HEK293 (cell line): ENCODE measurements around the gene HNRNPC.

Experiments
- CTCF ChIA-PET: fragments of 350-600 bp; formaldehyde crosslinking; extraction: SDS; loops from one replicate; lab custom pipeline; 2021; ENCODE audit warnings: antibody characterized with exemption; lab: Yijun Ruan, JAX
- POLR2A ChIA-PET: fragments of 300-600 bp; formaldehyde crosslinking; extraction: SDS; loops from one replicate; lab custom pipeline; 2020; ENCODE audit warnings: antibody characterized with exemption, inconsistent platforms; lab: Yijun Ruan, JAX
- H3K27ac ChIP-seq: fragments of 200-500 bp; sonication (Bioruptor generic); 2 replicates; pipeline ENCODE4 v1.5.1; 2014; ENCODE audit warnings: low read depth, low read length, control low read depth, inconsistent platforms; ENCODE audit errors: extremely low read depth
- H3K36me3 ChIP-seq, 2 experiments: fragments of 200-500 bp in 1 of 2; sonication (Bioruptor generic) in 1 of 2; 1 replicate in 1 of 2; 2 replicates in 1 of 2; pipeline ENCODE4 v1.5.1; 2014 to 2017; ENCODE audit warnings: inconsistent platforms in 2 of 2, low read length in 2 of 2; ENCODE audit not compliant: control insufficient read depth in 2 of 2, insufficient read depth in 1 of 2
- H3K4me1 ChIP-seq: fragments of 200-500 bp; sonication (Bioruptor generic); 2 replicates; pipeline ENCODE4 v1.5.1; 2014; ENCODE audit warnings: mild to moderate bottlenecking, low read length, inconsistent platforms; ENCODE audit not compliant: control insufficient read depth, insufficient read depth
- H3K4me3 ChIP-seq: 2 replicates; pipeline ENCODE4 v1.5.1; 2011; ENCODE audit warnings: low read depth, mild to moderate bottlenecking, control low read depth, low read length, moderate library complexity
- H3K9me3 ChIP-seq: fragments of 200-500 bp; sonication (Bioruptor generic); 2 replicates; pipeline ENCODE4 v1.5.1; 2014; ENCODE audit warnings: low read depth, low read length, inconsistent platforms; ENCODE audit not compliant: control insufficient read depth, insufficient read depth
- KLF16 ChIP-seq: fragments of 450-650 bp; formaldehyde crosslinking; IDR thresholded peaks from 2 replicates; pipeline ENCODE4 v1.5.1; 2017; ENCODE audit warnings: missing biosample characterization, missing genetic modification characterization
- REPIN1 ChIP-seq: fragments of 450-650 bp; formaldehyde crosslinking; IDR thresholded peaks from 2 replicates; pipeline ENCODE4 v1.5.1; 2017; ENCODE audit warnings: missing biosample characterization, missing genetic modification characterization, low read depth
- SP2 ChIP-seq: fragments of 450-650 bp; formaldehyde crosslinking; IDR thresholded peaks from 2 replicates; pipeline ENCODE4 v1.5.1; 2016; ENCODE audit warnings: missing biosample characterization, missing genetic modification characterization
- ZBTB17 ChIP-seq: fragments of 450-650 bp; formaldehyde crosslinking; IDR thresholded peaks from 2 replicates; pipeline ENCODE4 v1.5.1; 2016; ENCODE audit warnings: missing biosample characterization, missing genetic modification characterization
- ZNF112 ChIP-seq: fragments of 450-650 bp; formaldehyde crosslinking; IDR thresholded peaks from 2 replicates; pipeline ENCODE4 v1.5.0; 2017; ENCODE audit warnings: missing biosample characterization, missing genetic modification characterization
- ZNF155 ChIP-seq: fragments of 450-650 bp; formaldehyde crosslinking; IDR thresholded peaks from 2 replicates; pipeline ENCODE4 v1.5.1; 2016; ENCODE audit warnings: missing biosample characterization, missing genetic modification characterization
- ZNF184 ChIP-seq: fragments of 450-650 bp; IDR thresholded peaks from 2 replicates; pipeline ENCODE4 v1.5.1; 2018; ENCODE audit warnings: missing biosample characterization, mild to moderate bottlenecking, missing genetic modification characterization
- ZNF211 ChIP-seq: fragments of 450-650 bp; formaldehyde crosslinking; IDR thresholded peaks from 2 replicates; pipeline ENCODE4 v1.5.1; 2016; ENCODE audit warnings: low read depth, missing biosample characterization, missing genetic modification characterization
- ZNF214 ChIP-seq: fragments of 450-650 bp; formaldehyde crosslinking; IDR thresholded peaks from 2 replicates; pipeline ENCODE4 v1.5.1; 2017; ENCODE audit warnings: missing biosample characterization, mild to moderate bottlenecking, missing genetic modification characterization, borderline replicate concordance
- ZNF391 ChIP-seq: fragments of 450-650 bp; formaldehyde crosslinking; IDR thresholded peaks from 2 replicates; pipeline ENCODE4 v1.5.1; 2016; ENCODE audit warnings: low read depth, missing biosample characterization, missing genetic modification characterization, borderline replicate concordance
- ZNF404 ChIP-seq: fragments of 450-650 bp; formaldehyde crosslinking; IDR thresholded peaks from 2 replicates; pipeline ENCODE4 v1.5.1; 2017; ENCODE audit warnings: missing biosample characterization, missing genetic modification characterization
- ZNF473 ChIP-seq: fragments of 450-650 bp; formaldehyde crosslinking; IDR thresholded peaks from 2 replicates; pipeline ENCODE4 v1.5.1; 2017; ENCODE audit warnings: missing biosample characterization, missing genetic modification characterization
- ZNF510 ChIP-seq: fragments of 450-650 bp; formaldehyde crosslinking; IDR thresholded peaks from 2 replicates; pipeline ENCODE4 v1.5.1; 2018; ENCODE audit warnings: mild to moderate bottlenecking, missing genetic modification characterization, missing biosample characterization; ENCODE audit not compliant: insufficient replicate concordance
- ZNF530 ChIP-seq: fragments of 450-650 bp; formaldehyde crosslinking; IDR thresholded peaks from 2 replicates; pipeline ENCODE4 v1.5.1; 2016; ENCODE audit warnings: low read depth, missing biosample characterization, missing genetic modification characterization
- ZNF560 ChIP-seq: fragments of 450-650 bp; formaldehyde crosslinking; IDR thresholded peaks from 2 replicates; pipeline ENCODE4 v1.5.1; 2017; ENCODE audit warnings: missing biosample characterization, missing genetic modification characterization, borderline replicate concordance
- ZNF629 ChIP-seq: fragments of 450-650 bp; formaldehyde crosslinking; IDR thresholded peaks from 2 replicates; pipeline ENCODE4 v1.5.1; 2017; ENCODE audit warnings: missing biosample characterization, missing genetic modification characterization
- ZNF664 ChIP-seq: fragments of 450-650 bp; formaldehyde crosslinking; IDR thresholded peaks from 2 replicates; pipeline ENCODE4 v1.5.1; 2016; ENCODE audit warnings: missing biosample characterization, missing genetic modification characterization
- ZNF677 ChIP-seq: fragments of 450-650 bp; IDR thresholded peaks from 2 replicates; pipeline ENCODE4 v1.5.0; 2018; ENCODE audit warnings: missing biosample characterization, mild to moderate bottlenecking, missing genetic modification characterization, moderate library complexity
- ZNF776 ChIP-seq: fragments of 450-650 bp; formaldehyde crosslinking; IDR thresholded peaks from 2 replicates; pipeline ENCODE4 v1.5.0; 2017; ENCODE audit warnings: missing biosample characterization, missing genetic modification characterization, borderline replicate concordance
- ZSCAN23 ChIP-seq: fragments of 450-650 bp; formaldehyde crosslinking; IDR thresholded peaks from 2 replicates; pipeline ENCODE4 v1.5.1; 2016; ENCODE audit warnings: missing biosample characterization, missing genetic modification characterization
- TF ChIP-seq, protein P1 (sequence below): fragments of 450-650 bp; formaldehyde crosslinking; IDR thresholded peaks from 2 replicates; pipeline ENCODE4 v1.5.1; 2016; ENCODE audit warnings: missing biosample characterization, missing genetic modification characterization, borderline replicate concordance
- TF ChIP-seq, protein P2 (sequence below): fragments of 450-650 bp; formaldehyde crosslinking; IDR thresholded peaks from 2 replicates; pipeline ENCODE4 v1.5.1; 2016; ENCODE audit warnings: missing biosample characterization, missing genetic modification characterization
- TF ChIP-seq, protein P3 (sequence below): fragments of 450-650 bp; formaldehyde crosslinking; IDR thresholded peaks from 2 replicates; pipeline ENCODE4 v1.5.1; 2016; ENCODE audit warnings: missing biosample characterization, missing genetic modification characterization, borderline replicate concordance

HNRNPC gene

DNA sequence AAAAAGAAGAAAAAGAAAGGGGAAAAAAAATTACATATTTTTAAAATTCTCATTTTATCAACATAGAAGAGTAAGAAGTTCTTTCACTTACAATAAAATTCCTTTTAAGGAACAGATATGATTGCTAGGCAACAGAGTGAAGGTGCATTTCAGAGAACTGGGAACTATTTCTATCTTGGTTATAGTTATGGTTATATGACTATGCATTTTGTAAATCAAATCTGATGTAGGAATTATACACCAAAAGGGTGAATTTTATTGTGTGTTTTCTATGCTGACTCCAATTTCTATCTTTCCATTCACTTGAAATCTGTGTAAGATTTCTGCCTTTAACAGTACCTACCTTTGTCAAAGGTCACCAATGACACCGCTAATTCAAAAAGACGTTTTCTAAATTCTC lies 50.1 kb downstream of the HNRNPC start (continued):
- TF ChIP-seq, protein P1, sequence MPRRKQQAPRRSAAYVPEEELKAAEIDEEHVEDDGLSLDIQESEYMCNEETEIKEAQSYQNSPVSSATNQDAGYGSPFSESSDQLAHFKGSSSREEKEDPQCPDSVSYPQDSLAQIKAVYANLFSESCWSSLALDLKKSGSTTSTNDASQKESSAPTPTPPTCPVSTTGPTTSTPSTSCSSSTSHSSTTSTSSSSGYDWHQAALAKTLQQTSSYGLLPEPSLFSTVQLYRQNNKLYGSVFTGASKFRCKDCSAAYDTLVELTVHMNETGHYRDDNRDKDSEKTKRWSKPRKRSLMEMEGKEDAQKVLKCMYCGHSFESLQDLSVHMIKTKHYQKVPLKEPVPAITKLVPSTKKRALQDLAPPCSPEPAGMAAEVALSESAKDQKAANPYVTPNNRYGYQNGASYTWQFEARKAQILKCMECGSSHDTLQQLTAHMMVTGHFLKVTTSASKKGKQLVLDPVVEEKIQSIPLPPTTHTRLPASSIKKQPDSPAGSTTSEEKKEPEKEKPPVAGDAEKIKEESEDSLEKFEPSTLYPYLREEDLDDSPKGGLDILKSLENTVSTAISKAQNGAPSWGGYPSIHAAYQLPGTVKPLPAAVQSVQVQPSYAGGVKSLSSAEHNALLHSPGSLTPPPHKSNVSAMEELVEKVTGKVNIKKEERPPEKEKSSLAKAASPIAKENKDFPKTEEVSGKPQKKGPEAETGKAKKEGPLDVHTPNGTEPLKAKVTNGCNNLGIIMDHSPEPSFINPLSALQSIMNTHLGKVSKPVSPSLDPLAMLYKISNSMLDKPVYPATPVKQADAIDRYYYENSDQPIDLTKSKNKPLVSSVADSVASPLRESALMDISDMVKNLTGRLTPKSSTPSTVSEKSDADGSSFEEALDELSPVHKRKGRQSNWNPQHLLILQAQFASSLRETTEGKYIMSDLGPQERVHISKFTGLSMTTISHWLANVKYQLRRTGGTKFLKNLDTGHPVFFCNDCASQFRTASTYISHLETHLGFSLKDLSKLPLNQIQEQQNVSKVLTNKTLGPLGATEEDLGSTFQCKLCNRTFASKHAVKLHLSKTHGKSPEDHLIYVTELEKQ (tag by site-specific recombination), result no peak

DNA sequence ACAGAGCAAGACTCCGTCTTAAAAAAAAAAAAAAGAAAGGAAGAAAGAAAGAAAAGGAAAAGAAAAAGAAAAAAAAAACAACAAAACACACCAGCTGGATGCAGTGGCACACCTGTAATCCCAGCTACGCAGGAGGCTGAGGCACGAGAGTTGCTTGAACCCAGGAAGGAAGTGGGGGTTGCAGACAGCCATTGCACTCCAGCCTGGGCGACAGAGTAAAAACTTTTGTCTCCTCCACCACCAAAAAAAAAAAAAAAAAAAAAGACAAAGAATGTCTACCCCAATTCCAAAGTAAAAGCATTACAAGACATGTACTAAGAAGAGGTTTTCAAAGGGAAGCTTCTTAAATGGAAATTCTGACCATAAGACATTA lies 53.4 kb downstream of the HNRNPC start:
- Histone ChIP-seq H3K4me1 (no peaks in the 10 kb centered on the region), H3K9me3 (no peaks in the 10 kb centered on the region), H3K27ac (no peak overlapping the region; the same call in 1 of the 2 replicates)
- CTCF ChIA-PET, result no interaction called here
- POLR2A ChIA-PET, result interaction anchor here (1.1 kb wide), 1 partner anchor 18 kb away, joined by 3 read pairs; no protein-coding TSS in a partner anchor
- TF ChIP-seq ZNF404 (tag by site-specific recombination) (no peak), ZNF184 (tag by site-specific recombination) (no peak), ZNF510 (no peak), ZNF530 (tag by site-specific recombination) (no peak), ZNF155 (tag by site-specific recombination) (no peak), SP2 (no peak), ZNF776 (tag by site-specific recombination) (no peak), ZNF664 (tag by site-specific recombination) (no peak), ZBTB17 (tag by site-specific recombination) (no peak)
- TF ChIP-seq, protein P2, sequence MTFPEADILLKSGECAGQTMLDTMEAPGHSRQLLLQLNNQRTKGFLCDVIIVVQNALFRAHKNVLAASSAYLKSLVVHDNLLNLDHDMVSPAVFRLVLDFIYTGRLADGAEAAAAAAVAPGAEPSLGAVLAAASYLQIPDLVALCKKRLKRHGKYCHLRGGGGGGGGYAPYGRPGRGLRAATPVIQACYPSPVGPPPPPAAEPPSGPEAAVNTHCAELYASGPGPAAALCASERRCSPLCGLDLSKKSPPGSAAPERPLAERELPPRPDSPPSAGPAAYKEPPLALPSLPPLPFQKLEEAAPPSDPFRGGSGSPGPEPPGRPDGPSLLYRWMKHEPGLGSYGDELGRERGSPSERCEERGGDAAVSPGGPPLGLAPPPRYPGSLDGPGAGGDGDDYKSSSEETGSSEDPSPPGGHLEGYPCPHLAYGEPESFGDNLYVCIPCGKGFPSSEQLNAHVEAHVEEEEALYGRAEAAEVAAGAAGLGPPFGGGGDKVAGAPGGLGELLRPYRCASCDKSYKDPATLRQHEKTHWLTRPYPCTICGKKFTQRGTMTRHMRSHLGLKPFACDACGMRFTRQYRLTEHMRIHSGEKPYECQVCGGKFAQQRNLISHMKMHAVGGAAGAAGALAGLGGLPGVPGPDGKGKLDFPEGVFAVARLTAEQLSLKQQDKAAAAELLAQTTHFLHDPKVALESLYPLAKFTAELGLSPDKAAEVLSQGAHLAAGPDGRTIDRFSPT (tag by site-specific recombination), result no peak
- TF ChIP-seq, protein P3, sequence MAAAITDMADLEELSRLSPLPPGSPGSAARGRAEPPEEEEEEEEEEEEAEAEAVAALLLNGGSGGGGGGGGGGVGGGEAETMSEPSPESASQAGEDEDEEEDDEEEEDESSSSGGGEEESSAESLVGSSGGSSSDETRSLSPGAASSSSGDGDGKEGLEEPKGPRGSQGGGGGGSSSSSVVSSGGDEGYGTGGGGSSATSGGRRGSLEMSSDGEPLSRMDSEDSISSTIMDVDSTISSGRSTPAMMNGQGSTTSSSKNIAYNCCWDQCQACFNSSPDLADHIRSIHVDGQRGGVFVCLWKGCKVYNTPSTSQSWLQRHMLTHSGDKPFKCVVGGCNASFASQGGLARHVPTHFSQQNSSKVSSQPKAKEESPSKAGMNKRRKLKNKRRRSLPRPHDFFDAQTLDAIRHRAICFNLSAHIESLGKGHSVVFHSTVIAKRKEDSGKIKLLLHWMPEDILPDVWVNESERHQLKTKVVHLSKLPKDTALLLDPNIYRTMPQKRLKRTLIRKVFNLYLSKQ (tag by site-specific recombination), result no peak
- TF ChIP-seq, all 188 proteins: peak for 0
- no peak overlapping the region for H3K4me3 ChIP-seq
- H3K36me3 ChIP-seq, result peaks cover 74 to 94% of the 10 kb centered on the region in 2 experiments

DNA sequence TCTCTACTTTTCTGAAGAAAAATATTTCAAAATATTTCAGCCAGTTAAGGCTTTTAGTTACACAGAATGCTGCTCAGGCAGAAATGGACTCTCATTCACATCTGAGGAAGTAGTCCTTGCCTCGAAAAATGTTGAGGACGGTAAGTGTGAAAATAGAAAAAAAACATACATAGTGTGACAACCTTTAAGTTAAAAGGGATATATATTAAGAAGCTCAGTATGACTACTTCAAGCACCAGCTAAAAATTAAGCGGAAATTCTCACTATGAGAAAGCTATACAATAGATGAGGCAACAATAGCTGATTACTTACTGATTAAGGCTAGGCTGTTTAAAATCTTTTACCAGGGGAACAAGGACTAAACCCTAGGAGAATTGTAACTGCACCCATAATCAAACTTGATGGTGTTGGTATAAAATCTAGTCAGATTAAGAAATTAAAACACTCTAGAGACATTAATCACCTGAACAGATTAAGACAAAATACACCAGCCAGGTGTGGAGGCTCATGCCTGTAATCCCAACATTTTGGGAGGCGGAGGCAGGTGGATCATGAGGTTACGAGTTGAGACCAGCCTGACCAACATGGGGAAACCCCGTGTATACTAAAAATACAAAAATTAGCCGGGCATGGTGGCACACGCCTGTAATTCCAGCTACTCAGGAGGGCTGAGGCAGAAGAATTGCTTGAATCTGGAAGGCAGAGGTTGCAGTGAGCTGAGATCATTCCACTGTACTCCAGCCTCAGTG lies 53.9 kb downstream of the HNRNPC start:
- Histone ChIP-seq H3K4me1 (no peaks in the 10 kb centered on the region), H3K27ac (no peak overlapping the region)
- TF ChIP-seq ZNF184 (tag by site-specific recombination) (no peak), REPIN1 (tag by site-specific recombination) (no peak), KLF16 (tag by site-specific recombination) (no peak), ZNF211 (tag by site-specific recombination) (no peak), ZNF214 (tag by site-specific recombination) (no peak), ZNF391 (no peak), ZNF473 (tag by site-specific recombination) (no peak), ZNF112 (tag by site-specific recombination) (no peak), ZNF677 (tag by site-specific recombination) (no peak), ZNF560 (tag by site-specific recombination) (no peak), ZSCAN23 (no peak), ZNF629 (no peak)
- TF ChIP-seq, all 188 proteins: peak for 0
- POLR2A ChIA-PET, result interaction anchor here (1.1 kb wide), 1 partner anchor 18 kb away, joined by 3 read pairs; no protein-coding TSS in a partner anchor
- CTCF ChIA-PET, result no interaction called here
- Histone ChIP-seq H3K4me3 (no peak overlapping the region), H3K9me3 (no peaks in the 10 kb centered on the region), H3K36me3 (peaks cover 70 to 90% of the 10 kb centered on the region in 2 experiments)
